ENCODE results near the gene SFMBT2.

Gene SFMBT2

GRCh38 chr10:7170626-7171322 is 240.1 kb downstream of the SFMBT2 start:
- DNase-seq = no peak

- no peak for DNase-seq
These were observed 242.4 kb downstream of the SFMBT2 start for GRCh38 chr10:7168414-7168813.

GRCh38 chr10:7165500-7166177 is 245.2 kb downstream of the SFMBT2 start:
- no peak for DNase-seq

GRCh38 chr10:7164955-7165354 is 245.9 kb downstream of the SFMBT2 start:
- no peak for DNase-seq

GRCh38 chr10:7162331-7162730 is 248.5 kb downstream of the SFMBT2 start:
- DNase-seq = no peak

- no peak for DNase-seq
These were observed 249.2 kb downstream of the SFMBT2 start for GRCh38 chr10:7161484-7162250.

- DNase-seq = no peak
These were observed 250.9 kb downstream of the SFMBT2 start for GRCh38 chr10:7159928-7160327.

GRCh38 chr10:7159517-7159916 is 251.3 kb downstream of the SFMBT2 start:
- no peak for DNase-seq

- no peak for DNase-seq
These were observed 253.7 kb downstream of the SFMBT2 start for GRCh38 chr10:7157091-7157490.

GRCh38 chr10:7153750-7154149 is 257.1 kb downstream of the SFMBT2 start:
- no peak for DNase-seq

- no peak for DNase-seq
These were observed 257.9 kb downstream of the SFMBT2 start for GRCh38 chr10:7152982-7153381.

GRCh38 chr10:7152341-7152740 is 258.5 kb downstream of the SFMBT2 start:
- no peak for DNase-seq

GRCh38 chr10:7151538-7151937 is 259.3 kb downstream of the SFMBT2 start:
- DNase-seq = no peak

GRCh38 chr10:7150349-7150748 is 260.5 kb downstream of the SFMBT2 start:
- DNase-seq = no peak

- no peak for DNase-seq
These were observed 264.6 kb downstream of the SFMBT2 start for GRCh38 chr10:7146189-7146588.

- no peak for DNase-seq
These were observed 274.8 kb downstream of the SFMBT2 start for GRCh38 chr10:7136016-7136415.

- DNase-seq = no peak
These were observed 275.6 kb downstream of the SFMBT2 start for GRCh38 chr10:7135188-7135587.

- no peak for DNase-seq
These were observed 276.4 kb downstream of the SFMBT2 start for GRCh38 chr10:7134448-7134847.

GRCh38 chr10:7133958-7134357 is 276.9 kb downstream of the SFMBT2 start:
- DNase-seq = no peak

GRCh38 chr10:7133278-7133677 is 277.6 kb downstream of the SFMBT2 start:
- DNase-seq = no peak

GRCh38 chr10:7130191-7130911 is 280.5 kb downstream of the SFMBT2 start:
- no peak for DNase-seq

GRCh38 chr10:7123774-7124173 is 287.1 kb downstream of the SFMBT2 start:
- DNase-seq = no peak

- DNase-seq = no peak
These were observed 288.3 kb downstream of the SFMBT2 start for GRCh38 chr10:7122561-7122960.

All from activated naive CD4-positive, alpha-beta T cell treated with Interleukin-2 at 50 U/mL for 16 hours (primary cell).